DND-41 (cell line): ENCODE measurements around the gene FRYL.

ENCODE experiments used
- ATAC-seq: fragments of 200-7000 bp; cut with Tn5 transposase; 3 replicates; pipeline ENCODE4 v1.9.1; 2021; ENCODE audit warnings: low read depth; ENCODE audit not compliant: insufficient read depth
- DNase-seq: peaks from one replicate; pipeline ENCODE4 v3.0.0-alpha.2; 2020
- H2AFZ ChIP-seq: 2 replicates; pipeline ENCODE4 v1.6.0; 2012; ENCODE audit warnings: low read depth, low read length
- H3K27ac ChIP-seq: 2 replicates; pipeline ENCODE4 v1.5.1; 2012; ENCODE audit warnings: low read length, inconsistent platforms
- H3K27me3 ChIP-seq: fragments of 200-600 bp; sonication (generic); 2 replicates; pipeline ENCODE4 v1.6.0; 2012; ENCODE audit warnings: low read length, mild to moderate bottlenecking, inconsistent platforms; ENCODE audit not compliant: insufficient read depth, poor library complexity
- H3K36me3 ChIP-seq: 2 replicates; pipeline ENCODE4 v1.5.1; 2012; ENCODE audit warnings: low read length, inconsistent platforms; ENCODE audit not compliant: insufficient read depth
- H3K4me1 ChIP-seq: 2 replicates; pipeline ENCODE4 v1.5.1; 2012; ENCODE audit warnings: mild to moderate bottlenecking, low read length; ENCODE audit not compliant: insufficient read depth
- H3K4me2 ChIP-seq: 2 replicates; pipeline ENCODE4 v1.6.0; 2012; ENCODE audit warnings: mild to moderate bottlenecking, moderate library complexity, low read length, inconsistent platforms; ENCODE audit not compliant: insufficient read depth
- H3K4me3 ChIP-seq, 2 experiments: fragments of 200-600 bp in 1 of 2; shearing (Covaris generic) in 1 of 2; 2 replicates each; pipeline ENCODE4 v1.5.1; 2012 to 2016; ENCODE audit warnings: inconsistent platforms in 2 of 2, low read length in 2 of 2, mild to moderate bottlenecking in 2 of 2, low read depth in 1 of 2, moderate library complexity in 1 of 2
- H3K79me2 ChIP-seq: 2 replicates; pipeline ENCODE4 v1.6.0; 2012; ENCODE audit warnings: low read length, inconsistent platforms; ENCODE audit not compliant: insufficient read depth
- H3K9ac ChIP-seq: 2 replicates; pipeline ENCODE4 v1.6.0; 2012; ENCODE audit warnings: low read depth, mild to moderate bottlenecking, inconsistent platforms, low read length, moderate library complexity
- H3K9me3 ChIP-seq: 2 replicates; pipeline ENCODE4 v1.5.1; 2012; ENCODE audit warnings: low read length, moderate library complexity, mild to moderate bottlenecking, inconsistent platforms; ENCODE audit not compliant: insufficient read depth, severe bottlenecking
- H4K20me1 ChIP-seq: 2 replicates; pipeline ENCODE4 v1.6.0; 2012; ENCODE audit warnings: low read length; ENCODE audit not compliant: insufficient read depth
- EZH2 ChIP-seq: IDR thresholded peaks from 3 replicates; pipeline ENCODE4 v1.6.1; 2012; ENCODE audit warnings: borderline replicate concordance, low read depth, mild to moderate bottlenecking, moderate library complexity, low read length, inconsistent platforms; ENCODE audit not compliant: severe bottlenecking
- TF ChIP-seq, protein P1 (sequence below): IDR thresholded peaks from 2 replicates; pipeline ENCODE4 v1.5.1; 2012; ENCODE audit warnings: borderline replicate concordance, low read length, moderate library complexity, mild to moderate bottlenecking; ENCODE audit not compliant: poor library complexity, severe bottlenecking; ENCODE audit errors: extremely low read depth

The FRYL gene

DNA sequence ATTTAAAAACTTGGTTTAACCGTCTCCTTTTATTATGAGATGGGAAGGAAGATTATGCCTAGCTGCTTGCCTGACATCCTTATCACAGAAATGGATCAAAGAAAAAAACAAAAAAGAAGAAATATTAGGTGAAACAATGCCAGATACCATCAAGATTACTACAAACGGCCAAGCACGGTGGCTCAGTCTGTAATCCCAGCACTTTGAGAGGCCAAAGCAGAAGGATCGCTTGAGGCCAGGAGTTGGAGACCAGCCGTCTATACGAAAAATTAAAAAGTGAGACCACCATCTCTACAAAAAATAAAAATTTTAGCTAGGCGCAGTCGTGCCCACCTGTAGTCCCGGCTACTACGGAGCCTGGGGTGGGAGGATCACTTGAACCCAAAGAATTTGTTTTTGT, 2.3 kb downstream of the FRYL start:
- DNase-seq (peak; percentile 20), ATAC-seq (no peak)
- Histone ChIP-seq H3K27ac (peak overlapping the region; percentile 93), H3K4me1 (peaks cover 51% of the 10 kb centered on the region), H3K9me3 (no peaks in the 10 kb centered on the region), H3K4me3 (peak overlapping the region; percentile 58 to 69), H2AFZ (no peak overlapping the region), H3K79me2 (peaks cover 75% of the 10 kb centered on the region), H3K27me3 (no peaks in the 10 kb centered on the region), H4K20me1 (peaks cover 43% of the 10 kb centered on the region; the same call in 1 of the 2 replicates), H3K9ac (peak overlapping the region; percentile 90), H3K36me3 (peaks cover 6% of the 10 kb centered on the region), H3K4me2 (peak overlapping the region; percentile 68)
- no peak for TF ChIP-seq EZH2
- TF ChIP-seq, protein P1, sequence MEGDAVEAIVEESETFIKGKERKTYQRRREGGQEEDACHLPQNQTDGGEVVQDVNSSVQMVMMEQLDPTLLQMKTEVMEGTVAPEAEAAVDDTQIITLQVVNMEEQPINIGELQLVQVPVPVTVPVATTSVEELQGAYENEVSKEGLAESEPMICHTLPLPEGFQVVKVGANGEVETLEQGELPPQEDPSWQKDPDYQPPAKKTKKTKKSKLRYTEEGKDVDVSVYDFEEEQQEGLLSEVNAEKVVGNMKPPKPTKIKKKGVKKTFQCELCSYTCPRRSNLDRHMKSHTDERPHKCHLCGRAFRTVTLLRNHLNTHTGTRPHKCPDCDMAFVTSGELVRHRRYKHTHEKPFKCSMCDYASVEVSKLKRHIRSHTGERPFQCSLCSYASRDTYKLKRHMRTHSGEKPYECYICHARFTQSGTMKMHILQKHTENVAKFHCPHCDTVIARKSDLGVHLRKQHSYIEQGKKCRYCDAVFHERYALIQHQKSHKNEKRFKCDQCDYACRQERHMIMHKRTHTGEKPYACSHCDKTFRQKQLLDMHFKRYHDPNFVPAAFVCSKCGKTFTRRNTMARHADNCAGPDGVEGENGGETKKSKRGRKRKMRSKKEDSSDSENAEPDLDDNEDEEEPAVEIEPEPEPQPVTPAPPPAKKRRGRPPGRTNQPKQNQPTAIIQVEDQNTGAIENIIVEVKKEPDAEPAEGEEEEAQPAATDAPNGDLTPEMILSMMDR: no peak

DNA sequence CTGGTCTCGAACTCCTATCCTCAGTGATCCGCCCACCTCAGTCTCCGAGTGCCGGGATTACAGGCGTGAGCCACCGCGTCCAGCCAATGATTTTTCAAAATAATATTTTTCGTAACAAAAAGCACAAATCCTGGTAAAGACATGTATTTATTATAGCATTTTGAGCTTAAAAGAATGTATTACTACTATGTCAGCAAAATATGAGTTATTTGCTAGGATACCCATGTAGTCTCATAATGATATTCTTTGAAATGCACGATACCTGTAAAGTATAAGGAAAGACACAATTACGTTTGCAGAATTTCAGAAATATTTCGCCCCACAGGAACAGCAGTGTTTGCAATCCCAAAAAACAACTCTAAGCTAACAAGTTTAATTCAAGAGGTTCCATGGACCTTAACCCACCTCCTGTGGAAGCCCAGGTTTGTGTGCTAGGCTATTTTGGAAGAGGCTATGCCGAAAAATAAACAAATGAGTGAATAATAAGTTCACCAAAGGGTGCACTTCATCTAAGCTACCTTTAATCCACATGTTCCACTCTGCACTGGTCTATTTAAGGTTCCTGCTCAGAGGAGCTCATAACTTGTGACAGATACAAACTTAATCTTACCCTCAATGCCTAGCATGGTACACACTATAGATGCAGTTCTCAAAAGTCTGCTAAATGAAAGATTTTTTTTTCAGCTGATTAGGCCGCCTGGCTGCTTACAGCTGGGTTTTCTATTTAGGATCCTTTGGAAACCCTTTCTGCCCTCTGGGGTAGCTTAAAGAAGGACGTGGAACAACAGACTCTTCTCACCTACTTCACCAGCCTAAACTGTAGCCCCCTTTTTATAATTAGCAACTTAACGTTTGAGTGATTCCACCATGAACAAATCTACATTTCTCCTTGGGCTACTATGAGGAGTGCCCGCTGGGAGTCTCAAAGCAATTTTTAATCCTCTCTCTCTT, 5.0 kb downstream of the FRYL start:
- Histone ChIP-seq H3K79me2 (peaks cover 100% of the 10 kb centered on the region), H3K4me2 (peak overlapping the region; percentile 35; the same call in 1 of the 2 replicates), H3K27ac (no peak overlapping the region), H3K36me3 (peaks cover 8% of the 10 kb centered on the region), H2AFZ (no peak overlapping the region), H3K9ac (no peak overlapping the region), H3K4me1 (peaks cover 47% of the 10 kb centered on the region), H3K9me3 (no peaks in the 10 kb centered on the region), H3K27me3 (no peaks in the 10 kb centered on the region), H4K20me1 (peaks cover 66% of the 10 kb centered on the region), H3K4me3 (no peak overlapping the region)
- DNase-seq (no peak), ATAC-seq (no peak)
- TF ChIP-seq, protein P1: no peak
- no peak for TF ChIP-seq EZH2

DNA sequence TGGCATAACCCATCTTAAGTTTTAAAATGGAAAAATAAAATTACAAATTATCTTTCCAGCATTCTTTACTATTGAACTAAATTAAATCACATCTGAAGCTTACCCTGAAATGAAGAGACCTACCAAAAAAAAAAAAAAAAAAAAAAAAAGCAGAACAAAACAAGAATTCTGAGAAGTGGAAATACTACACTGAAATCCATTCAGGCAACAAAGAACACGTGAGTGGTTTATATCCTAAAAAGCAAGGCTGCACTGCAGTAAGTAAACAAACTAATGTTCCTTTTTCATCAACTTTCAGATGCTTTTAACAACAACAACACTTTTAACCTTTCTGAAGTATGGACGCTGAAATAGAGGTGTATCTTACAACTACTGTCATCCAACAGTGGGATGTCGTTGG, 7.5 kb downstream of the FRYL start:
- Histone ChIP-seq H3K4me3 (no peak overlapping the region), H3K9ac (no peak overlapping the region), H4K20me1 (peaks cover 76% of the 10 kb centered on the region), H3K27me3 (no peaks in the 10 kb centered on the region), H2AFZ (no peak overlapping the region), H3K27ac (no peak overlapping the region), H3K4me1 (peaks cover 39% of the 10 kb centered on the region), H3K79me2 (peaks cover 100% of the 10 kb centered on the region), H3K4me2 (no peak overlapping the region), H3K9me3 (no peaks in the 10 kb centered on the region), H3K36me3 (peaks cover 15% of the 10 kb centered on the region)
- DNase-seq: no peak
- no peak for TF ChIP-seq EZH2
- TF ChIP-seq, protein P1: no peak
- no peak for ATAC-seq
